Measurements from ENCODE around the gene HLA-DOA.

Gene HLA-DOA

DNA sequence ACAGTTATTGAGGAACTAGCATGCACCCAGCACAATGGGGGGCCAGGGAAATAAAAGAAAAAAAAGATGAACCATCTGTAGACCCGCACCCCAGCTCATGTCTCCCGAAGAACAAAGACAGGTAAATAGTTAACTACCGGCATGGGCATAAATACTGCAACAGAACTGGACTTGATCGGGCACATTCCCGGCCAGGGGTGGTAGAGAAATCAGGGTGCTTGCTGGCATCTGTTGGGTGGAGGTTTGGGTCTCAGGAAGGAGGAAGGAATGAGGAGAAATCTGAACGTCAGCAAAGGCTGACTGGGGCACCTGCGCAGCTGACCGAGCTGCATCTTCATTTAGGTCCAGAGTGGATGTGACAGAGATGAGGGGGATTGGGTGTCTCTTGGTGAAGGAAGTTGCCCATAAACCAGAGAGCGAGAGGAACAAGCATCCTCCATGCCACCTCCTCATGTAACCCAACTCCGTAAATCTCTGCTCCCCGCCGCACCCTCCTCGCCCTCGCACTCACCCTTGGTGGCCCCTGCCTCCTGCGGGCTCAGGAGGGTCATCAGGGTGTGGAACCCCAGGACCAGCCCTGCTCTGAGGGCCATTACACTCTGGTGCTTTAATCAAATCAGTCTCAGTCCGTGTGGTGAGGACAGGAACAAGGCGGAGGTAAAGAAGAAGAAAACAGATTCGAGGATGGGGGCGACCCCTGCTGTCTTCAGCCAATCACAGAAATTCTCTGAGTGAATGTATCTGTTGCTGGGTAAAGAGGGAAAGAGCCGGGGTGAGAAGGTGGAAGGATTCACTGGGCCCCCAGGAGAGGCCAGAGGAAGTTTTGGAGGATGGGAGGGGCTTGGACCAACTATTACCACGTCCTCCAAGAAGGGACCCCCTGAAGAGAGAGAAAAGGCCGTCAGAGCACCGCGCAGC lies at the start of gene HLA-DOA:
Gene HLA-DOA, minus strand, starts transcription at position 648 of the 918 bp plus-strand sequence.
- no peak for DNase-seq

DNA sequence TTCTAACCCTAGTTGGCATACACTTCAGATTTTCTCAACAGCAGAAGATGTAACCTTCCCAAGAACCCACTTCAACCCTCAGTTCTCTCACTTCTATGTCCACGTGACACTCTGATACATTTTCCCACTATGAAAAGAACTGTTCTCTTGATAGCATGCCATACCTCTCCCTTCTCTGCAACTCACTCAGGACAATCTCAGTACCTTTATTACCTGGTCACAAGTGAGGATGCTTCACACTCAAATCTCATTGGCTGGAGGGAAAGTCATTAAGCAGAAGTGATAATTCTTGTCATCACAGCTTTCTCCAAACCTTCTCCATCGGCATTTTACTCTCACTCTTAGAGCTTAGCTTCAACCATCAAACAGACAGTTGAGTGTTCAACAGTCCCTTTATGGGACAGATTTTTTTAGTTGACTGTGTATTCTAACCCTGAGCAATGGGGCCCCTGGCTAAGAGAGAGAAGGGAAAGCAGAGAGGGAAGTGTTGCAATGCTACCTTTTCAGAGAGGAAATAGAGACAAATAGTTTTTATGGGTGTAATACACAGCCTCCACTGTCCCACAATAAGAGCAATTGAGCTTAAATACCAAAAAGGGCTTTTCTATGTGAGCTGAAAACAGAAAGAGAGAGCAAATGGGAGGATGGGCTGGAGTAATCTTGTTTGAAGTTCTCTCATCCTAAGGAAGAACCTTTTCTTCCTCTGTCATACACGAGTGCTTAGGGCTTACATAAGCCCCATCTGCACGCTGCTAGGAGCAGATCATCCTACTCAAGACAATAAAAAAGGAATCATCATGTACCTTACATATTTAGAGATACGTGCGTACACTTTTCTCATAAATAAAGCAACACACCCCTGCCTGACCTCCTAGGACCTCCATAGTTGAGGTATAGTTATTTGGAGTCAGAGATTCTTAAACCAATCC lies 48.1 kb upstream of the HLA-DOA start:
- DNase-seq: no peak

DNA sequence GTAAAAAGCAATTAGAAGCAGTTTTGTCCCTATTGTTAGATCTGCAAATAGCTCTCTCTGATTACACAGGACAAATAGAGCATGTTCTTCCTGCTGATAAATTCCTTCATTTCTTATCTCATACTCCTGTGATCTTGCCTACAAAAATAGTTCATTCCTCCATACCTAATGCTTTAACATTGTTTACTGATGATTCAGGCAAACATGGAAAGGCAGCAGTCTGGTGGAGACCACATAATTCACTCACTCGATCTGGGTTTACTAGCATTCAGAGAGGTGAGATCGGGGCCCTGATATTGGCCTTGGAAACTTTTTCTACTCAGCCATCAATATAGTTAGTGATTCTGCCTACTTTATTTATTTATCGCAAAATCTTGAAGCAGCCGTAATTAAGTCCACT lies 43.8 kb upstream of the HLA-DOA start:
- no peak for DNase-seq

DNA sequence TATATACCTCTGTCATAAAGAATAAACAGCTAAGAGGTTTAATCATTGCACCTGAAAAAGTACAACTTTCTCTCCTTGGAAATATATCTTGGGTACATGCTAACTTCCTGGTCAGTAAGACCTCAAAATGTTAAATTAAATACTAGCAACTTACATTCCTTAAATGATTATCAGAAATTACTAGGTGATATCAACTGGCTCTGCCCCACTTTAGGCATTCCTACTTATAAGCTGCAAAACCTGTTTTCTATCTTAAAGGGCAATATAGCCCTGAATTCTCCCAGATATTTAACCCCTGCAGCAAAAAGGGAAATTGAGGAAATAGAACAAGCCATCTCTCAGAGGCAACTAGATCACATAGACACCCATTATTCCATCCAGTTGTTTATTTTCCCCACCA lies 43.2 kb upstream of the HLA-DOA start:
- no peak for DNase-seq

DNA sequence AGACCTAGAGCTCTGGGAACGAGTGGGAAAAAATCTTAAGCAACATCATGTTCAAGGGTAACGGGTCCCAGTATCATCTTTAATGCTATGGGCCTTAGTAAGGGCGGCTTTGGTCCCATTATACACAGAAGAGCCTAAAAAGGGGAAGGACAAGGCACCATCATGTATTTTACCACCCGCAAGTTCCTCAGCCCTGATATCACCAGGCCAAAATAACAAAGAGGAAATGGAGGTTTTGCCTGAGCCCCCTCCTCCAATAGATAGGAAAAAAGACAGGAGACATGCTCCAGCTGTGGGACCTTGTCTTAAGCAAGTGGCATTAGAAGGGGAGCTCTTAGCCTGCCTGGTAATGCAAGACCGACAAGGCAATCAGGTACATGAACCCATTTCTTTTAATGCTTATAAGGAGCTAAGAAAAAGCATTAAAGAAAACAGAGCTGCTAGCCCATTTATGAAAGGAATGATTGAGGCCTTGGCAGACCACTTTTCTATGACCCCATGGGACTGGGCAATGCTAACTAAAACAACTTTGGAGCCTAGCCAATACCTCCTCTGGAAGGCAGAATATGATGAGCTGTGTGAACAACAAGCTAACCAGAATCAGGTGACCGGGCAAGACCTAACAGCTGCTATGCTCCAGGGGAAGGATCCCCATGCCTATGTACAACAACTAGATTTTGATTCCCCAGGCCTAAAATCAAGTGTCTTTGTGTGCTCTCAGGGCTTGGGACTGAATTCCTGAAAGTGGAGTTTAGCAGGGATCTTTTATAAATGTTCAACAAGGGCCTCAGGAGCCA lies 40.8 kb upstream of the HLA-DOA start:
- DNase-seq: no peak

DNA sequence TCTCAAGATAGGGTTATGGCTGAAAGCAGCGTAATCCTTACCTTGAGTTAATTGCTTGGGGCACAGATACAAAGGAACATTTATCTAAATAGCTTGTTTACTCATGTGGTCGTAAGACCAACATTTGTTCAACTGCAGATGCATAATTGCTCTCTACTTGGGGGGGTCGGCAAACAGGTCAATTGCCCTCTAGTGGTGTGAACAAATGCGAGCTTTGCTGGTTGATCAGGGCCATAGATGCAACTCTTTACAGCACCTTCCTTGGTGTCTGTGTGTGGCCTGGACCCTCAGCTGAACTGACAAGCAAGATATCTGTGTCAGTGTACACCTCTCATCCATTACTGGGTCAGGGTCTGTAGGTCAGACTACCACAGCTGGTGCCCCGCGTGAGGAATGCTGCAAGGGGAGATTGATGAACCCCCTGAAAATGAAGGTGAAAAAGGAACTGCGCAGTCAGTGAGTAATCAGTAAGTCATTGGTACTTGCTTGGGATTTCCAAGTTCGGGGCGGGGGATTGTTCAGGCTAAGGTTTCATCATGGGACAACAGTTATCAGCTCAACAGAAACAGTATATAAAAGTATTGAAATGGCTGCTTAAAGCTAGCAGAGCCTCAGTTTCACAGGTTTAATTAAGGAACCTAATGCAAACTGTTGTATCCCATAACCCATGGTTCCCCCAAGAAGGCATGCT lies 40.1 kb upstream of the HLA-DOA start:
- no peak for DNase-seq

DNA sequence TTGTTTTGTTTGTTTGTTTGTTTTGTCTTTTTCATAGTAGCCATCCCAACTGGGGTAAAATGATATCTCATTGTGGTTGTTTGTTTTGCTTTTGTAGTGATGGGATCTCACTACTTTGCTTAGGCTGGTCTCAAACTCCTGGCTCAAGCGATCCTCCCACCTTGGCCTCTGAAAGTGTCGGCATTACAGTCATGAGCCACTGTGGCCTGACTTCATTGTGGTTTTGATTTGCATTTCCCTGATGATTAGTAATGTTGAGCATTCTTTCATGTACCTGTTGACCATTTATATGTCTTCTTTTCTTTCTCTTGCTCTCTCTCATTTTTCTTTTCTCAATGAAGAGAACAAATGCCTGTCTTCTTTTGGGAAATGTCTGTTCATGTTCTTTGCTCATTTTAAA lies 30.8 kb upstream of the HLA-DOA start:
- DNase-seq: no peak

DNA sequence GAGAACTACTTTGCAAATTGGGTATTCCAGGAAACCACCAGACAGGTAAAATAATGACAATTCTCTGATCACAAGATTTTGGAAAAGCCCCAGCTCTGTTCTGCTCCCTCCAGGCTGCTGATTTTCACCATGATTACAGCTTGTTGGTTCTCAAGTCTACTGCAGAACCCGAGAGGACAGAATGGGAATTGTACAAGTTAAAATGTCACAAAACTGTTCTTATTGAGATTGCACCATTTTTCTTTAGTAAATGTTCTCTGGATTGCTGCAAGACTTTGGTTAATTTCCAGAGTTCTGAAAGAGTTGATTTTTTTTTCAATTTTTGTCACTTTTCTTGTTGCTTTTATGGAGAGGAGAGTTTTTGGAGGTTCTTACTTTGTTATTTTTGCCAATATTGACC lies 27.1 kb upstream of the HLA-DOA start:
- DNase-seq: no peak

DNA sequence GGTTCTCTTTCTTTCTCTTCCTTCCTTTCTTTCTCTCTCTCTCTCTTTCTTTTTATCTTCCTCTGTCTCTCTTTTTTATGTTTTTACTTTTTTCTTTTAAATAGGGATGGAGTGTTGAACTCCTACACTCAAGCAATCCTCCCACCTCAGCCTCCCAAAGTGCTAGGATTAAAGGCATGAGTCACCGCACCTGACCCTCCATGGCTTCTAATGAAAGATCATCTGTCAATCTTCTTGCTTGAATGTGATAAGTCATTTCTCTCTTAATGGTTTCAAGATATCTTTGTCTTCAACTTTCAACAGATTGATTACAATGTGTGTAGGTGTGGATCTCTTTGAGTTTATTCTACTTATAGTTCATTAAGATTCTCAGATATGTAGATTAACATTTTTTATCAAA lies 25.2 kb upstream of the HLA-DOA start:
- no peak for DNase-seq

DNA sequence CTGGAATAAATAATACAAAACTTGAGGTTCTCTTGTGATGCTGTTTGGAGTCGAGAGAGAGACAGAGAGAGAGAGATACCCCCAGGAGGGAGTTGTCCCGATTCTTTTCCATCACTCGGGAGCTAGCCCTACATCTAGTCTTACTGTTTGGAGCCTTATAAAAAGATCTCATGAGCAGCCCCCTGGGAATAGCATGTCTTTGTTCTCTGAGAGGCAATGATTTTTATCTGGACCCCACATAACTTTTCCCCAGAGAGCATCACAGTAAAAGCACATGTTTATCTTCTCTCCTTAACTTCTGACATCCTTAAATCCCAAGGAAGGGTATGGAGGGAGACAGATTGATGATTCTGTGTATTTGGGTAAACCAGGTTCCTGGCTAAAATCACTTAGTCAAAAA lies 20.9 kb upstream of the HLA-DOA start:
- DNase-seq: no peak

DNA sequence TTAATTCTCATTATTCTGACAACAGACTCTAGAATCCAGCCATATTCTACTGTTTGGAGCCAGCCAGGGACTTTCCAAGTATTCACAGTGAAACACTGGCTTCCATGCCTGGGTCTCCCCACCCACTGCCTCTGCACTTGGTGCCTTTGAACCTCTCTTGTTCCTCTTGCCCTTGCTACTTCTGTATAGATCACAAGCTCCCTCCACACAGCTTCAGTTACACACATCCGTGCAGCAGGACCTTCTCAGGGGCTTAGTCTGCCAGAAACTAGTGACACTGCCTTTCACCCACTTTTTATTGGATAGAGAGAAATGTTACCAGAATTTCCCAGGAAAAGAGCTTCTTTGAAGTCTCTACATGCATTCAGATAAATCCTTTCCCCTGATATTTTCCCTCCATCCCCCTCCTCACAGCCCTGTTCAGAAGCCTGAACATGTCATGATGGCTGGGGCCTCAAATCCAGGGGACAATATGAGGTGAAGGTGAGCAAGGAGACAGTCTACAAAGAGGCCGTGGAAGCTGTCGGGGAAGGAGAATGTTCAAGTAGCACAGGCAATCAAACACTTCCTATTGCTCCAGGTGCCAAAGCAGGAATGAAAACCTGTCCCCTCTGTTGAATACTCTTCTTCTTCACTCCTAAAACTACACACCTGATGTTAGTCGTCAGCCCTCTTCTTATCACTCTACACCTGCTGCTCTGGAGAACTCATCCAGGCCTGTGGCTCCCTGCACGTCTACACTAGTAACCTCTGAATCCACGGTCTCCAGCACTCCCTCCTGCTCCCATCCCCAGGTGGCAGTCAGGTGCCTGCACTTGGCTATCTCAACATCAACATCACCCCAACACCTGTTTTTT lies 20.2 kb upstream of the HLA-DOA start:
- DNase-seq: no peak

DNA sequence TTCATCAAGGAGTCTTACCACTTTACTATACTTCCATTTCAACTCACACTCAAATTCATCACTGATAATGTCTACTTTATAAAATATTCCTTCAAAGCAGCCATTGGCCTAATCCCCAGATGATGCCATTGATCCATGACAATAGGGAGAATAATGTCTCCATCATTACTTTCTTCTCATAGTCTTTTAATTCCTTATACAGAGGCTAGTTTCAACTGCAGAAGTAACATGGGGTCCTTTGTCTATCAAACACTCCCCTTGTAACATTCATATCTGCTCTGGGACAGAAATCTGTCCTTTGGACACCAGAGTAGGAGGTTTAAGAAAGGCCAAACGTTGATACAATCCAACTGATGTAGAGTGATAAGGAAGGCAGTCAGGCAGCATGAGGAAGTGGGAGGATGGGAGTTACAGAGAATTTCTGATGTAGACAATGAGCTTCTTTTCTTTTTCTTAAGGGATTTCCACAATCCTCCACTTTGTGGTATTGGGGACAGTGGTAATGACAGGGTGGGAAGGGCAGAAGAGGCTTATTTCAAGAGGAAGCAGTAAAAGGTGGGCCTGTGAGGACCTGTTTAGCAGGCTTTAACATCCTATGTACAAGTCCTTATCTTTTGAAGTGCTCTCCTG lies 18.9 kb upstream of the HLA-DOA start:
- DNase-seq: no peak

DNA sequence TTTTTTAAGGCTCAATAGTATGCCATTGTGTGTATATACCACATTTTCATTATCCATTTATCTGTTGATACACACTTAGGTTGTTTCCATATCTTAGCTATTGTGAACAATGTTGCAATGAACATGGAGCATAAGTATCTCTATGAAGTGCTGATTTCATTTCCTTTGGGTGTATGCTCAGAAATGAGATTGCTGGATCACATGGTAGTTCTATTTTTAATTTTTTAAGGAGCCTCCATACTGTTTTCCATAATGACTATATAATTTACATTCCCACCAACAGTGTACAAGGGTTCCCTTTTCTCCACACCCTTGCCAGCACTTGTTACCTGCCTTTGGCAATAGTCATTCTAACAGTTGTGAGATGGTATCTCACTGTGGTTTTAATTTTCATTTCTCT lies 15.1 kb upstream of the HLA-DOA start:
- no peak for DNase-seq

DNA sequence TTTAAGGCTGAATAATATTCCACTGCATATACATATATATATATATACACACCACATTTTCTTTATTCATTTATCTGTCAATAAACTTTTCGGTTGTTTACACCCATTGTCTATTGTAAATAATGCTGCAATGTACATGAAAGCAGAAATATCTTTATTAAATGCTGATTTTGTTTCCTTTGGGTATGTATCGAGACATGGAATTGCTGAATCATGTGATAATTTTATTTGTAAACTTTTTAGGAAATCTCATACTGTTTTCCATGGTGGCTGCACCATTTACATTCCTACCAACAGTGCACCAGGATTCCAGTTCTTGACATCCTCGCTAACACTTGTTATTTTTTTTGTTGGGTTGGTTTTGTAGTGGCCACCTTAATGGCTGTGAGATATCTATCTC lies 14.1 kb upstream of the HLA-DOA start:
- no peak for DNase-seq

DNA sequence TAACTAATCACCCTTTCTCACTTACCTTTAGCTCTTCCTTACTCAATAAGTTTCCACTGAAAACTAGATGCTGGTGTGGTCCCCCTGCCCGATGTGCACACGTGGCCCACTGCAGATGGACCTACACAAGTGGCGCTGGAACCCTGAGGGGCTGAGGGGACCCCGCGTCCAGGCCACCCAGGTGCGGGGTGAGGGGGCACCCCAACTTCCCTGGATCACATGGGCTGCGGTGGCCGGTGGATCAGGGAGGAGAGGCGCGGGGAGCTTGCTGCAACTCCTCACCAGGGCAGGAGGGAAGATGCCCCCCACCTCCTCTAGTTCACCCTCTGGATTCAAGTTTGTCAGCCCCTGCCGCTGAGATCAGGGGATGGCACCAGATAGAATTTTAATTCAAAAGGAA lies 12.5 kb upstream of the HLA-DOA start:
- DNase-seq: no peak

DNA sequence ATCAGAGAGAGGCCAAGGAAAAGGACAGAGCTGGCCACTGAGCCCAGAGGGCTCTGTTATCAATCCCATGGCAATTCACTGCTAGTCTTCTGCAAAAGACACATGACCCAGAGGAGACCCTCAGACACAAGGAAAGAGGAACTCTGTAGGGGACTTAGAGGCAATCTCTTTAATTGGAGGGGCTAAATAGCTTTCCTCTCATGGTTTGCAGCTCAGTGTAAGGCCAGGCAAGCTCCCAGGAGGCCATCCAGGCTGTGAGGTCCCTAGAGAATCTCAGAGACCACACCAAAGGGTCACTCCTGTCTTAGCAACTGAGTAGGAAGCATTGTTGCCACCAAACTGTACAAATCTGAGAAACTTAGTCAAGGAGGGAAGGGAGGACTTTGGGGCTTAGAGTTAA lies 10.0 kb upstream of the HLA-DOA start:
- DNase-seq: no peak

DNA sequence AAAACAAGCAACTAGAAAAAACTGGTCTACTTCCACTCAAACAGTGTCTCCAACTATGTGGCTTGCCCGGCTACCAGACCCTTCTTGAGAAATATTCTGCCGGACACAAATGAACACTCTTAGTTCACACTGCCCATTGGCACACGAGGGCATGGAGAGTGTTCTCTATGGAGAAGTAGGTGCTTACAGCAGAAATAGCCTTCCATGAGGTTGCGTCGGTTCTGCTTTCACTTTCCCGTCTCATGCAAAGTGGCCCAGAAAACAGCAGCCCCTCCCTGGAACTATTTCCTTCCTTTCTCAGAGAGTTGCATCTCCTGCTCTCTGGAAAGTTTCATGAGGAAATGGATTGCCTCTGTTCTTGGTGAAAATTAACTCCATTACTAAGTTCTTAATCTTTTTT lies 9.5 kb upstream of the HLA-DOA start:
- DNase-seq: no peak

DNA sequence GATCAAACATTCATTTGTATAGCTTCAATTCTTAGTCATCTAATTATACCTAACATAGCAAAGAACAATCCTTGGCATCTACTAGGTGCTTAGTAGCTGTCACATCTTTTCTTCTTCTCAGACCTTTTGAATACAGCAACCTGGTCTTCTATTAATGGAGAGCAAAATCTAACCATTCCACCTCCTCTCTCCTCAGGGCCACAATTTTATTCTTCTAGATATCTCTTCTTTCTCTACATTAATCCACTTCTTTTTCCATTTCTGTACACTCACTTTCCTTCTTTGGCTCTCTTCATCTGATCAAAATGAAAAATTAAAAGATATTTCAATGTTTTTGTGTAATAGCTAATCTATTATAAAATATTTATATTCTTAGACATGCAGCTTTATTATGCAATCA lies 9.0 kb upstream of the HLA-DOA start:
- no peak for DNase-seq

DNA sequence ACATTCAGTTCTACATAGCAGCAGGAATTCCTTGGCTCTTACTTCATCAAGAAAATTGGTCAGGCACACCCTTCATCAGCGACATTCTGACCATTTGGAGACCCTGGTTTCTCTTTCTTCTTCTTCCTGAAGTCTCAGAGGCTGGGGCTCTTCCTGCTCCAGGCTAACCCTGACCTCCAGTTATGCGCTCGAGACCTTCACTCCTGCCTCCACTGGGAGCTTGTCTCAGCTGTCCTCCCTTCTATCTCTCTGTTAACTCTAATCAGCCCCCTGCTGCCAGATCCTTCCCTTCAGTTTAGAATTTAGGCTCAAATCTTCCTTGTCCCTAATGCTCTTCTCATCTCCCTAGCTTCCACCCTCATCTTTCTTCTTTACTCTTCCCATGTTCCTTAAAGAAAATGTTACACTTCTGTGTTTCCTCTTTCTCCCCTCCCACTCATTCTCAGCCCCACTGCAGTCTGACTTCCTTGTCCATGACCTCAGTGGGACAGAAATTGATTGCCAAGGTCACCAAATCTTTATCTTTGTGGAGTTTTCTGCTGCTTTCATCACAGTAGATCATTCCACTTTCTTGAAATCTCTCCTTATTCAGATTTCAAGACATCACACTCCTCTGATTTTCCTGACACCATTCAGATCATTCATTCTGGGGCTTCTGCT lies 8.4 kb upstream of the HLA-DOA start:
- no peak for DNase-seq

DNA sequence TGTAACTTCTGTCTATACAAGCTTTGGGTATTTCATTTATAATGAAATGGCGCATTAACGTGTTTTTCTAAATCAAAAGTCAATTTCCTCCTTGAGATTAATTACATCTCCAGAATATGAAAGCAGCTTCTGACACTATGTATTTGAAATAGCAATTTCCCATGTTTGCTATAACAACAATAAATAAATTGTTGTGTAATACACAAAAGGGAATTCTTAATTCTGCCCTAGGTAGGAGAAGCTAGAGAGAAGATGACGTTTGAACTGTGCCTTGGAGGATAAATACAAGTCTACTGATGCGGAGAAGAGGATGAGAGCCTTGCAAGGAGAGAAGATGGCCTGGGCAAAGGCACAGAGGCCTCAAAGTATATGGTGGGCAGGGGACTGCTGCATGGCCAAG lies 7.6 kb upstream of the HLA-DOA start:
- DNase-seq: no peak
